GM19043 (cell line): Measurements from ENCODE around the gene SLC12A8.

Experiments used
- ATAC-seq: cut with Tn5 transposase; IDR thresholded peaks from one replicate; pipeline ENCODE4 v1.9.1; 2021; ENCODE audit warnings: low read depth; ENCODE audit not compliant: unreplicated experiment

Gene SLC12A8

GRCh38 chr3:125214738-125215137 lies 2.2 kb upstream of the SLC12A8 start:
- no peak for ATAC-seq

- no peak for ATAC-seq
These were observed 1.5 kb upstream of the SLC12A8 start for GRCh38 chr3:125213946-125214542.

- ATAC-seq, result no peak
These were observed 812 bp upstream of the SLC12A8 start for GRCh38 chr3:125213364-125213755.

GRCh38 chr3:125212091-125212508 lies 448 bp downstream of the SLC12A8 start:
- ATAC-seq, result no peak

GRCh38 chr3:125211523-125212090 lies 941 bp downstream of the SLC12A8 start:
- ATAC-seq, result no peak

GRCh38 chr3:125207949-125208568 lies 4.5 kb downstream of the SLC12A8 start:
- ATAC-seq, result no peak

- no peak for ATAC-seq
These were observed 5.0 kb downstream of the SLC12A8 start for GRCh38 chr3:125207507-125207906.

GRCh38 chr3:125206934-125207333 lies 5.6 kb downstream of the SLC12A8 start:
- ATAC-seq, result no peak

GRCh38 chr3:125203731-125204130 lies 8.8 kb downstream of the SLC12A8 start:
- ATAC-seq, result no peak

- ATAC-seq, result no peak
These were observed 10.4 kb downstream of the SLC12A8 start for GRCh38 chr3:125202197-125202596.

GRCh38 chr3:125200731-125201139 lies 11.8 kb downstream of the SLC12A8 start:
- peak; percentile 66 for ATAC-seq

- ATAC-seq, result no peak
These were observed 17.5 kb downstream of the SLC12A8 start for GRCh38 chr3:125194849-125195601.

- ATAC-seq, result no peak
These were observed 18.3 kb downstream of the SLC12A8 start for GRCh38 chr3:125194061-125194848.

GRCh38 chr3:125192190-125193035 lies 20.1 kb downstream of the SLC12A8 start:
- peak; percentile 57 for ATAC-seq

GRCh38 chr3:125191730-125192129 lies 20.8 kb downstream of the SLC12A8 start:
- no peak for ATAC-seq

- no peak for ATAC-seq
These were observed 21.3 kb downstream of the SLC12A8 start for GRCh38 chr3:125191256-125191655.

GRCh38 chr3:125190786-125191185 lies 21.8 kb downstream of the SLC12A8 start:
- no peak for ATAC-seq

GRCh38 chr3:125189378-125190165 lies 23.0 kb downstream of the SLC12A8 start:
- no peak for ATAC-seq

GRCh38 chr3:125188955-125189354 lies 23.6 kb downstream of the SLC12A8 start:
- ATAC-seq, result no peak
